Neural progenitor cell (in vitro differentiated cells): ENCODE measurements around the gene USP49.

Source experiments
- CTCF ChIP-seq: fragments of 200-600 bp; sonication (generic); IDR thresholded peaks from 2 replicates; pipeline ENCODE4 v1.5.1; 2017; ENCODE audit warnings: antibody characterized with exemption, mild to moderate bottlenecking
- EZH2phosphoT487 ChIP-seq: fragments of 200-600 bp; sonication (generic); IDR thresholded peaks from 2 replicates; pipeline ENCODE4 v1.6.1; 2017; ENCODE audit warnings: antibody characterized with exemption

DNA sequence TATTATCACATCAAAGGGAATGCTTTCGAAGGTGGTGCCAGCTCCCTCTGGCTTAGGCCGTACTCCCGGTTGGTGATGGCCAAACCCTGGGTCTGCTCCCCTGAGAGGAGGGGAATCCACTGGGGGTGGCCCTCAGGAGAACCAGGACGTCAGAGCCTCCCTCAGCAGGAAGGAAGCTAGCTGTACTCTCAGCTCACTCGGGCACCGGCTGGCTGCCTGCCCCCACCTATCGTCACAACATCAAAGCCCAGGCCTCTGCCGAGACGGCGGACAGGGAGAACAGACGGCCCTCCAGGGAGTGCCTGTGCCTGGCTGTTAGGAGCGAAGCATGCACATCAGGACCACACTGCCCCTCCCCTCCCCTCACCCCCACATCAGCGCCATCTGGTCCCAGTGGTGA lies 138.8 kb downstream of the USP49 start:
- TF ChIP-seq CTCF: no peak
- no peak for TF ChIP-seq EZH2phosphoT487
